PC-9 (cell line): ENCODE measurements around the gene DGLUCY.

Experiments
- CTCF ChIP-seq: fragments of 200-600 bp; sonication (generic); conservative IDR thresholded peaks from 2 replicates; pipeline ENCODE4 v1.6.1; 2017; ENCODE audit warnings: mixed run types, antibody characterized with exemption, mild to moderate bottlenecking, moderate library complexity
- EZH2 ChIP-seq: fragments of 200-600 bp; sonication (generic); IDR thresholded peaks from 2 replicates; pipeline ENCODE4 v1.8.0; 2017; ENCODE audit warnings: antibody characterized with exemption, low read depth

GRCh38 chr14:91215381-91215780, 101.5 kb downstream of the DGLUCY start:
- no peak for TF ChIP-seq CTCF
- no peak for TF ChIP-seq EZH2
